GM12892 (cell line): ENCODE results near the gene GABRB2.

Experiments
- POLR2A ChIP-seq: IDR thresholded peaks from 2 replicates; pipeline ENCODE4 v1.6.1; 2011; ENCODE audit warnings: low read depth, low read length, control low read depth
- POLR2AphosphoS5 ChIP-seq: IDR thresholded peaks from 2 replicates; pipeline ENCODE4 v1.6.1; 2011; ENCODE audit warnings: low read depth, low read length, control low read depth
- TAF1 ChIP-seq: IDR thresholded peaks from 2 replicates; pipeline ENCODE4 v1.6.1; 2011; ENCODE audit warnings: low read depth, mild to moderate bottlenecking, control low read depth, low read length, borderline replicate concordance

GRCh38 chr5:161507591-161507990 is 38.9 kb downstream of the GABRB2 start:
- TF ChIP-seq POLR2AphosphoS5 (no peak), POLR2A (no peak), TAF1 (no peak)
